NB4 (cell line): ENCODE results near the gene CHD2.

Experiments used
- POLR2A ChIP-seq: IDR thresholded peaks from 2 replicates; pipeline ENCODE4 v1.6.1; 2011; ENCODE audit warnings: mild to moderate bottlenecking; ENCODE audit not compliant: insufficient read length; ENCODE audit errors: extremely low read depth
- TF ChIP-seq, protein P1 (sequence below): IDR thresholded peaks from one replicate; pipeline ENCODE4 v1.5.1; 2012; ENCODE audit warnings: low read depth, low read length
- TF ChIP-seq, protein P2 (sequence below): IDR thresholded peaks from 2 replicates; pipeline ENCODE4 v1.6.1; 2011; ENCODE audit warnings: low read depth, low read length

DNA sequence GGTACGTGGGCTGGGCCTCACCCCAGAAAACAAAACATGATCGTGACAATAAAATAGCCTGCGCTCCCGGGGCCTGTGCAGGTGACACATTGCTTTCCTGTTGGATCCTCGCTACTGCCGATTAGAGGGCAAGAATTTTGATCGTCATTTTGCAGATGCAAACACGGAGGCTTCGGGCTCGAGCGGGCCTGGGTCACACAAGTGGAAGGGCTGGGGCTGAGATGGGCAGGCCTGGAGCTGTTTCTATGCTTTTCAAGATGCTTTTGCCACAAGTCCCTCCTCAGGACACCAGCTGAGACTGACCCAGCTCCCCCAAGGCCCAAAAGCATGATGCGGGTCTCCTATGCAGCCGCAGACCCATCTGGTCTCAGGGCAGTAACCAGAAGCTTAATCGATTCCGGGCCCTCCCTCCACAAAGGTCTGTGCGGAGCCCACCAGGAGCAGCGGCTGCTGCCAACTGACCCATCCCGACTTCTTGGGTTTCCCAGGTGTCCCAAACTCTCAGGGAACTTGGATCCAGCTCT lies 158.8 kb downstream of the CHD2 start:
- TF ChIP-seq, protein P1, sequence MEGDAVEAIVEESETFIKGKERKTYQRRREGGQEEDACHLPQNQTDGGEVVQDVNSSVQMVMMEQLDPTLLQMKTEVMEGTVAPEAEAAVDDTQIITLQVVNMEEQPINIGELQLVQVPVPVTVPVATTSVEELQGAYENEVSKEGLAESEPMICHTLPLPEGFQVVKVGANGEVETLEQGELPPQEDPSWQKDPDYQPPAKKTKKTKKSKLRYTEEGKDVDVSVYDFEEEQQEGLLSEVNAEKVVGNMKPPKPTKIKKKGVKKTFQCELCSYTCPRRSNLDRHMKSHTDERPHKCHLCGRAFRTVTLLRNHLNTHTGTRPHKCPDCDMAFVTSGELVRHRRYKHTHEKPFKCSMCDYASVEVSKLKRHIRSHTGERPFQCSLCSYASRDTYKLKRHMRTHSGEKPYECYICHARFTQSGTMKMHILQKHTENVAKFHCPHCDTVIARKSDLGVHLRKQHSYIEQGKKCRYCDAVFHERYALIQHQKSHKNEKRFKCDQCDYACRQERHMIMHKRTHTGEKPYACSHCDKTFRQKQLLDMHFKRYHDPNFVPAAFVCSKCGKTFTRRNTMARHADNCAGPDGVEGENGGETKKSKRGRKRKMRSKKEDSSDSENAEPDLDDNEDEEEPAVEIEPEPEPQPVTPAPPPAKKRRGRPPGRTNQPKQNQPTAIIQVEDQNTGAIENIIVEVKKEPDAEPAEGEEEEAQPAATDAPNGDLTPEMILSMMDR = no peak
- TF ChIP-seq POLR2A = no peak
- TF ChIP-seq, protein P2, sequence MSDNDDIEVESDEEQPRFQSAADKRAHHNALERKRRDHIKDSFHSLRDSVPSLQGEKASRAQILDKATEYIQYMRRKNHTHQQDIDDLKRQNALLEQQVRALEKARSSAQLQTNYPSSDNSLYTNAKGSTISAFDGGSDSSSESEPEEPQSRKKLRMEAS = no peak
